Measurements from ENCODE around the gene ELF4.
A peak's percentile ranks its signal among the peaks of the same experiment; 100 is the strongest.

The ELF4 gene

DNA sequence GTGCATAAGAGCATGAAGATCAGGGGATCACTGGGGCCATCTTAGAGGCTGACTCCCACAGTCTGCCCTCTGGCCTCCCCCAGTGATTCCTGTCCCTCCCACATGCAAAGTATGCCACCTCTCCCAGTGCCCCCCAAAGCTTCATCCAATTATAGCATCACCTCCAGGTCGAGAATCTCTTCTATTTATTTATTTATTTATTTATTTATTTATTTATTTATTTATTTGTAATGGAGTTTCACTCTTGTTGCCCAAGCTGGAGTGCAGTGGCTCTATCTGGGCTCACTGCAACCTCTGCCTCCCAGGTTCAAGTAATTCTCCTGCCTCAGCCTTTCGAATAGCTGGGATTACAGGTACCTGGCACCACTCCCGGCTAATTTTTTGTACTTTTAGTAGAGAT lies 77.7 kb downstream of the ELF4 start:
- no peak for DNase-seq

DNA sequence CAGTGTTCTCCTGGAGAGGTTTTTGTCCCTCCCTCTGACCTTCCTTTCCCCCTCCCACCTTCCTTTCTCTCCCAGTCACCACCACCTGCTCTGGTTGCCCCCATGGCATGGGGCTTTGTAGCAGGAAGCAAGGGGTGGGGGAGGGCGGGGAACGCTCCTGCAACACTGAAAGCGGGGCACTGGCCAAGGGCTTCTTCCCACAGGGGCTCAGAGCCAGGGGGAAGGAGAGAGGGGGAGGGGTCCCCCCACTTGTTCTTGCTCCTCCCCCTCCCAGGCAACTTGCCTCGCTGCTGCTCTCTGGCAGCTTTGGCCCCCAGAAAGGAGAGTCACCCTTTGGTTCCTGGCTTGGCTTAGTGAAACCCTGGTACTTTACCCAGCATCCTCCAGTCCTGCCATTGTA lies 79.5 kb downstream of the ELF4 start:
- no peak for DNase-seq

DNA sequence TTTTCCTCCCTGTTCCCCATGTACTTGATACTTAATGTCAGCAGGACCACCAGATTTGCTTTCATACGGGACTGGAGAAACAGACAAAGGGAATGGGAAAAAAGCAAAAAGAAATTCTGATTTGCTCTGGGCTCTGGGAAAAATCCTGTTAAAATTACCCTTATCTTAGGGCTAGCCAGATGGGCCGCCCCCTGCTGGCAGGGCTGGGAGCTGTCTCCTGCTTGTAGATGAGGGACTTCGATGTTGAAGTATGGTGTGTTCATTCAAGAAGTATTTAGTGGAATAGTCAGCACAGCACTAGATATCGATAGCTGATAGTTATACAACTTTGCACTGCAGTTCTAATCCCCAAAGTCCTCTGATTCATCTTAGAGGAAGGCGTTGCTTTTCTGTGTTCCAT lies 82.1 kb downstream of the ELF4 start:
- DNase-seq = peak; percentile 48

DNA sequence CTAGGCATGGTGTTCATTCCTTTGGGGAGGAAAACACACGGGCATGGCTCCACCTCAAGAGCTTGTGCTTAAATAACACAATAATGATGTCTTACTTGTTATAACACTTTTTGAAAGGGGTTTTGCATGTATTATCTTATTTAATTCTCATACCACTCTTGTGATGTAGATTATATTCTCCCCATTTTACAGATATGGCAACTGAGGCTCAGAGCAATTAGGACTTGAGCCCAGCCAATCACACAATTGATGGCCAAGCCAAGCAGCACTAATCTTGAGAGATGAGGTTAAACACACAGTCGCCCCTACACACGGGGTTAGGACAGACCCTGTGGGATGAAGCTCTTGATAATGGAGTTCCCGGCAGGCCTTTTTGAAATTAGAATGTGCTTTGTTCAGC lies 82.7 kb downstream of the ELF4 start:
- no peak for DNase-seq

DNA sequence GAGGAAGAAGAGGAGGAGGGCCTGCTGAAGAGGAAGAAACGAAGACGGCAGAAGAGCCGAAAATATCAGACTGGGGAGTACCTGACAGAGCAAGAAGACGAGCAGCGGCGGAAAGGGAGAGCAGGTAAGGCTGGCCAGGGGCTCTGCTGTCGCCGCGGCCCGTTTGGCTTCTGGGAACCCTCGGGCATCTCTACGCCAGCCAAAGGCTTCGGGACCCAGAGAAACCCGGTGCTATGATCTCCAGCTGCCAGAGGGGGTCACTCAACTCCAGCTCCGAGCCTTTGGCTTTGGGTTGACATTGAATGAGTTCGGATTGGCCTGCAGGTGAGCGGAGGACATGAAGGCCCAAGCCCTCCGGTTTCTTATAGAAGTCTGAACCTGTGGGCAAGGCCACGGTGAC lies 85.0 kb downstream of the ELF4 start:
- no peak for DNase-seq

DNA sequence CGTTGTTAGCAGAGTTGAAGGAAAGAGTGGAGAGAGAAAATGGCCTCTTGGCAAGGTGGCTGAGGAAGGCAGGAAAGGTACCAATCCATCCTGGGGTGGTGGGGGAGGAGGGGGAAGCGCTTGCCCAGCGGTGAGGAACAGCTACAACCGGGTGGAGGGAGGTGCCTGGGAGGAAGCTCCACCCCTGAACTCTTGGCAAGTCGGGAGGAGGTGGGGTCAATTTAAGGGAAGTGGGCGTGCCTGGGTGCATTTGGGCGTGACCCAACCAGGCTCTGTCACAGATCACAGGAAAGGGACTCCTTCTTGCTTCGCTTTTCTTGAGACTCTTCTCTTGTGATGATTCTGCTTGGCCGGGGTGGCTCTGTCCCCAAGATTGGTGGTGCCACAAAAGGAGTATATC lies 86.2 kb downstream of the ELF4 start:
- DNase-seq = peak; percentile 76

DNA sequence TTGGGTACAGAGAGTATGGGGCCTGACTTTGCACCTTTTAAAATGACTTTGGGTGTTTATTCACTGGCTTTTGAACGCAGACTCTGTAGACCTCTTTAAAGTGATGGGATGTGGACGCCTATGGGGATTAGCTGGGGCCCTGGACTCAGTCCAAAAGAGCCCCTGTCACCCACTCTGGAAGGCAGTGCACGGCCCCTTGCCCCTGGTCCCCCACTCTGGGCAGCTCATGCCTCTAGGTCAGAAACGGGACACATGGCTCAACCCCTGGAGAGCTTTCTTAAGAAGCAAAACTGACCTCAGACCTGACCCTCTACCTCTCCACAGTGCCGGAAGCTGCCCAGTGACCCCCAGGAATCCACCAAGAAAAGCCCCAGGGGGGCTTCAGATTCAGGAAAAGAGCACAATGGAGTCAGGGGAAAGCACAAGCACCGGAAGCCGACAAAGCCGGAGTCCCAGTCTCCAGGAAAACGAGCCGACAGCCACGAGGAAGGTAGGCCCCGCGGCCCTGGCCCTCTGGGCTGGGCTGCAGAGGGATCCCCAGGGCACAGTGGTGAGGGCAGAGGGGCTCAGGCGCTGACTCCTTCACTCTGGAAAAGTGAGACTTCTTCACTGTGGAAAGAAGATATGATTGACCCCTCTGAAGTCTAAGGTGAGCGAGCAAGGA lies 89.5 kb downstream of the ELF4 start:
- DNase-seq = no peak

DNA sequence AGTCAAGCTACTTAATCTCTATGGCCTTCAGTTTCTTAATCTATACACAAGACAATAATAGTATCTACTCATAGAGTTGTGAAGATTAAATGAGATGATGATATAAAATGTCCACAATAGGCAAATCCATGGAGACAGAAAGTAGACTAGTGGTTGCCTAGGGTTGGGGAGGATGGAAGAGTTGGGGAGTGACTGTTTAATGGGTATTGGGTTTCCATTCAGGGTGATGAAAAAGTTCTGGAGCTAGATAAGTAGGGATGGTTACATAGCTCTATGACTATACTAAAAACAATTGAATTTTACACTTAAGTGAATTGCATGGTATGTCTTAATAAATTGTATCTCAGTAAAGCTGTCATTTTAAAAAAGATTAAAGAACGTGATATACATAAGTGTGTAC lies 92.2 kb downstream of the ELF4 start:
- no peak for DNase-seq

DNA sequence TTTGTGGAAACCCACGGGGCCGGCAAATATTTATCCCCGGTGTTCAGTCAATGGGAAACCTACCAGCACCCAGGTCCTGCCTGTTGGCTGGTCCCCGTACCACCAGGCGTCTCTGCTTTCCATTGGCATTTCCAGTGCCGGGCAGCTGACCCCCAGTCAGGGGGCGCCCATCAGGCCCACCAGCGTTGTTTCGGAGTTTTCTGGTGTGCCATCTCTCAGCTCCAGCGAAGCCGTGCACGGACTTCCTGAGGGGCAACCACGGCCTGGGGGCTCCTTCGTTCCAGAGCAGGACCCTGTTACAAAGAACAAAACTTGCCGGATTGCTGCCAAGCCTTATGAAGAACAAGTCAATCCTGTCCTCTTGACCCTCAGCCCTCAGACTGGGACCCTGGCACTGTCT lies 95.1 kb downstream of the ELF4 start:
- DNase-seq = no peak
